ENCODE results near the gene PCDH18. TPM values are rescaled to one million over a fixed set of nuclear protein-coding genes. Genes with fewer than 3 reads are reported as not detected.

The PCDH18 gene
- total RNA-seq, 1 donor from 2014 or later, result 31.6 TPM

GRCh38 chr4:137471895-137472294, 60.4 kb downstream of the PCDH18 start:
- H3K4me1 ChIP-seq, result no peaks in the 10 kb centered on the region
- H3K27me3 ChIP-seq, result no peaks in the 10 kb centered on the region
- no peak for TF ChIP-seq CTCF (IDR thresholded peaks at IDR 0.05)
- H3K4me3 ChIP-seq, result no peak overlapping the region
- no peak overlapping the region for H3K27ac ChIP-seq
- no peaks in the 10 kb centered on the region for H3K36me3 ChIP-seq
- intact Hi-C loops (cut with DNase I), result no loop called here
- H3K9me3 ChIP-seq, result no peaks in the 10 kb centered on the region
- no peak for DNase-seq (ENCODE audit: low spot score in 2 of 2)

- Histone ChIP-seq H3K27ac (no peak overlapping the region), H3K4me3 (no peak overlapping the region), H3K36me3 (no peaks in the 10 kb centered on the region), H3K9me3 (no peaks in the 10 kb centered on the region), H3K27me3 (no peaks in the 10 kb centered on the region), H3K4me1 (no peaks in the 10 kb centered on the region)
- TF ChIP-seq CTCF (IDR thresholded peaks at IDR 0.05), result no peak
- no peak for DNase-seq (ENCODE audit: low spot score in 2 of 2)
- intact Hi-C loops (cut with DNase I), result no loop called here
These were observed 60.8 kb downstream of the PCDH18 start for GRCh38 chr4:137471461-137471860.

GRCh38 chr4:137470806-137471205, 61.5 kb downstream of the PCDH18 start:
- Histone ChIP-seq H3K27ac (no peak overlapping the region), H3K36me3 (no peaks in the 10 kb centered on the region), H3K4me3 (no peak overlapping the region), H3K9me3 (no peaks in the 10 kb centered on the region), H3K27me3 (no peaks in the 10 kb centered on the region), H3K4me1 (no peaks in the 10 kb centered on the region)
- intact Hi-C loops (cut with DNase I), result no loop called here
- TF ChIP-seq CTCF (IDR thresholded peaks at IDR 0.05), result no peak
- DNase-seq (ENCODE audit: low spot score in 2 of 2), result no peak

Measured in ascending aorta (tissue), 2 donors.